Kidney (tissue), 14 donors: ENCODE measurements around the gene USP49. TPM values are rescaled to one million over a fixed set of nuclear protein-coding genes. Genes with fewer than 3 reads are reported as not detected.
A peak's percentile ranks its signal among the peaks of the same experiment; 100 is the strongest.

Experiments
- DNase-seq, 5 donors: peaks; one replicate each; pipeline ENCODE4 v3.0.0-alpha.2; 2013 to 2020
- FAIRE-seq: peaks from 2 replicates; lab custom pipeline; 2012; peaks lifted over from hg19 to GRCh38; lab: Jason Lieb, UNC
- H3K27ac ChIP-seq, 2 donors: one replicate each; pipeline ENCODE4 v1.7.0; 2013; ENCODE audit warnings: low read depth in 2 of 2, low read length in 2 of 2, inconsistent platforms in 1 of 2
- H3K27me3 ChIP-seq: one replicate; pipeline ENCODE4 v1.7.1; 2013; ENCODE audit warnings: low read length, inconsistent platforms; ENCODE audit not compliant: control insufficient read depth, insufficient read depth
- H3K36me3 ChIP-seq, 3 donors: one replicate each; pipeline versions ENCODE4 v1.7.0 to v1.7.1; 2013; ENCODE audit warnings: low read length in 3 of 3, control low read depth in 1 of 3, inconsistent platforms in 1 of 3; ENCODE audit not compliant: insufficient read depth in 3 of 3, control insufficient read depth in 2 of 3
- H3K4me1 ChIP-seq, 3 donors: one replicate each; pipeline versions ENCODE4 v1.7.0 to v1.7.1; 2013; ENCODE audit warnings: low read length in 3 of 3, inconsistent platforms in 1 of 3, low read depth in 1 of 3; ENCODE audit not compliant: control insufficient read depth in 2 of 3, insufficient read depth in 2 of 3
- H3K4me3 ChIP-seq, 3 donors: one replicate each; pipeline versions ENCODE4 v1.7.0 to v1.8.1; 2013; ENCODE audit warnings: low read length in 3 of 3, control low read depth in 1 of 3, inconsistent platforms in 1 of 3
- H3K9ac ChIP-seq, 3 donors: one replicate each; pipeline versions ENCODE4 v1.7.0 to v1.7.1; 2013; ENCODE audit warnings: low read length in 3 of 3, control low read depth in 1 of 3, inconsistent platforms in 1 of 3
- H3K9me3 ChIP-seq, 3 donors: one replicate each; pipeline versions ENCODE4 v1.7.0 to v1.7.1; 2013; ENCODE audit warnings: low read length in 3 of 3, control low read depth in 1 of 3, inconsistent platforms in 1 of 3; ENCODE audit not compliant: control insufficient read depth in 2 of 3, insufficient read depth in 1 of 3
- CTCF ChIP-seq: IDR thresholded peaks from 3 replicates; pipeline ENCODE4 v1.5.1; 2012; ENCODE audit warnings: mild to moderate bottlenecking, moderate library complexity, borderline replicate concordance; ENCODE audit not compliant: insufficient read depth; ENCODE audit errors: extremely low read depth
- intact Hi-C: fragments of 100-400 bp; cut with DNase I; formaldehyde crosslinking; loops from one replicate; pipeline ENCODE4 v1.11.1; 2022
- polyA plus RNA-seq: library from polyadenylated mRNA; stranded (reverse); fragments of 350-450 nt; fragmentation: Illumina TruSeq; extraction: RNeasy Lipid Tissue Mini Kit (QIAGEN cat#74804); gene quantifications from one replicate; pipeline ENCODE4 v1.2.3, GENCODE V29; 2014; ENCODE audit warnings: low read depth, low replicate concordance; ENCODE audit not compliant: insufficient read depth
- total RNA-seq: library from RNA; stranded (reverse); fragmentation: NEBNext Ultra II Directional; extraction: Animal tissue kit (Norgen Biotek cat#: 25700); gene quantifications from one replicate; pipeline ENCODE4 v1.2.1, GENCODE V29; 2021
- donor health status: control.
- donor health status: control.
- donor health status: control.
- donor health status: control.
- donor health status: control.
- donor health status: DM: yes; HTN: yes; CAD: no.
- donor health status: Normal renal cell carcinoma (clear cell type).

Gene USP49
- total and polyA plus RNA-seq, 2 donors from 2014 or later = 1.1 to 3.4 TPM

GRCh38 chr6:41799559-41799911, 95.6 kb downstream of the USP49 start:
- peak in 2 of 5 donors; percentile 26 to 52 for DNase-seq
- intact Hi-C loops = no loop called here
- peak overlapping the region in 1 of 3 donors; percentile 8 for H3K9ac ChIP-seq
- H3K9me3 ChIP-seq = no peaks in the 10 kb centered on the region
- peaks cover 0 to 7% (median 0%) of the 10 kb centered on the region in 3 donors for H3K36me3 ChIP-seq
- no peak overlapping the region for H3K27ac ChIP-seq
- peaks cover 0 to 3% (median 3%) of the 10 kb centered on the region in 3 donors for H3K4me1 ChIP-seq
- no peak for TF ChIP-seq CTCF
- H3K27me3 ChIP-seq = no peaks in the 10 kb centered on the region
- H3K4me3 ChIP-seq = no peak overlapping the region
- FAIRE-seq = no peak

- Histone ChIP-seq H3K27me3 (no peaks in the 10 kb centered on the region), H3K9ac (no peak overlapping the region), H3K27ac (no peak overlapping the region), H3K4me3 (no peak overlapping the region), H3K9me3 (no peaks in the 10 kb centered on the region), H3K4me1 (peaks cover 0 to 3% (median 3%) of the 10 kb centered on the region in 3 donors), H3K36me3 (peaks cover 0 to 7% (median 0%) of the 10 kb centered on the region in 3 donors)
- FAIRE-seq = no peak
- DNase-seq = peak in 3 of 5 donors; percentile 59 to 82 (median 72)
- no peak for TF ChIP-seq CTCF
- intact Hi-C loops = no loop called here
Measured at GRCh38 chr6:41798901-41799558, 96.1 kb downstream of the USP49 start.

GRCh38 chr6:41796474-41796873, 98.7 kb downstream of the USP49 start:
- no peaks in the 10 kb centered on the region for H3K27me3 ChIP-seq
- peaks cover 0 to 14% (median 0%) of the 10 kb centered on the region in 3 donors for H3K36me3 ChIP-seq
- no peak overlapping the region for H3K27ac ChIP-seq
- no peak overlapping the region for H3K4me3 ChIP-seq
- FAIRE-seq (no peak), DNase-seq (no peak)
- no peaks in the 10 kb centered on the region for H3K9me3 ChIP-seq
- no peak for TF ChIP-seq CTCF
- peaks cover 0 to 3% (median 3%) of the 10 kb centered on the region in 3 donors for H3K4me1 ChIP-seq
- no peak overlapping the region for H3K9ac ChIP-seq
- intact Hi-C loops = no loop called here
